Measurements from ENCODE around the gene SNX8.

DNA sequence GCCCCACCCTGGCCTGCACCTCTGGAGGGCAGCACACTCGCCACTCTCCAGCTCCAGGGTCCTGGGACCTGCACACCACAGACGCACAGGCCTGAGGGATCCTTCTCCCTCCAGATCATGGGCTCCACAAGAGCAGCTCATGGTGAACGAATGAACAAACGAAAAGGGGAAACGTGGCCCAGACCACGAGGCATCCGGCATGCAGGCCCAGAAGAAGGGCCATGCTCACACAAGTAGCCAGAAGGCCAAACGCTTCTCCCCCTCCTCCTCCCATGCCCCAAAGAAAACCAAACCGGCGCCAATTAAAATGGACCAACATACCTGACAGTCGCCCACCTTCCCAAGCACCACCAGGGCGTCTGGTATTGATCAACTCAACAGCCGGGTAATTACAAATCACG is 111.9 kb downstream of the SNX8 start:
- TF ChIP-seq EZH2 (IDR thresholded peaks at IDR 0.05; ENCODE audit: insufficient read depth, poor library complexity, severe bottlenecking): no peak
- TF ChIP-seq EZH2phosphoT487 (IDR thresholded peaks at IDR 0.05; ENCODE audit: insufficient read depth, low read depth): no peak
